Suprapubic skin (tissue), 4 donors: ENCODE results near the gene GPBP1. TPM values are rescaled to one million over a fixed set of nuclear protein-coding genes. Genes with fewer than 3 reads are reported as not detected.

Experiments used
- DNase-seq, 2 donors: peaks; one replicate each; pipeline ENCODE4 v3.0.0-alpha.2; 2019; ENCODE audit warnings: low spot score in 2 of 2
- H3K27ac ChIP-seq: fragments of 200-600 bp; sonication (generic); one replicate; pipeline ENCODE4 v1.5.1; 2019
- H3K27me3 ChIP-seq: fragments of 200-600 bp; sonication (generic); one replicate; pipeline ENCODE4 v1.5.1; 2019
- H3K36me3 ChIP-seq: fragments of 200-600 bp; sonication (generic); one replicate; pipeline ENCODE4 v1.5.1; 2019
- H3K4me1 ChIP-seq: fragments of 200-600 bp; sonication (generic); one replicate; pipeline ENCODE4 v1.5.1; 2019
- H3K4me3 ChIP-seq: fragments of 200-600 bp; sonication (generic); one replicate; pipeline ENCODE4 v1.5.1; 2019; ENCODE audit warnings: mild to moderate bottlenecking
- H3K9me3 ChIP-seq: fragments of 200-600 bp; sonication (generic); one replicate; pipeline ENCODE4 v1.5.1; 2019
- CTCF ChIP-seq, 2 donors: fragments of 200-600 bp in 1 of 2; fragments of 450-650 bp in 1 of 2; sonication (generic) in 1 of 2; IDR thresholded peaks; one replicate each; pipeline ENCODE4 v1.5.1; 2016 to 2019; ENCODE audit warnings: antibody characterized with exemption in 2 of 2, mild to moderate bottlenecking in 1 of 2, moderate library complexity in 1 of 2
- EP300 ChIP-seq: sonication (generic); formaldehyde crosslinking; IDR thresholded peaks from one replicate; pipeline ENCODE4 v1.6.1; 2017; ENCODE audit warnings: antibody characterized with exemption
- POLR2A ChIP-seq, 2 donors: fragments of 450-650 bp; IDR thresholded peaks; one replicate each; pipeline ENCODE4 v1.6.1; 2017; ENCODE audit warnings: antibody characterized with exemption in 2 of 2, mild to moderate bottlenecking in 2 of 2, moderate library complexity in 2 of 2
- POLR2AphosphoS5 ChIP-seq, 3 donors: sonication (generic); formaldehyde crosslinking; IDR thresholded peaks; one replicate each; pipeline ENCODE4 v1.6.1; 2017; ENCODE audit warnings: antibody characterized with exemption in 3 of 3
- WGBS: methylation state at CpG from one replicate; pipeline ENCODE4 v1.1.5; 2018; 5-methylcytosine and 5-hydroxymethylcytosine counted together
- total RNA-seq, 4 donors: library from RNA; depleted of rRNA; stranded (reverse); fragments of >200 nt; gene quantifications; one replicate each; pipeline ENCODE4 v1.1.0, GENCODE V29; 2016

GPBP1 gene
- total RNA-seq, 4 donors from 2014 or later = 49.3 to 74.8 (median 62.5) TPM

- no peaks in the 10 kb centered on the region for H3K27me3 ChIP-seq
- no peaks in the 10 kb centered on the region for H3K9me3 ChIP-seq
- TF ChIP-seq POLR2A (IDR thresholded peaks at IDR 0.05) (no peak), CTCF (IDR thresholded peaks at IDR 0.05) (no peak), POLR2AphosphoS5 (IDR thresholded peaks at IDR 0.05) (no peak), EP300 (no peak)
- WGBS = 32% methylated on average over 8 of the region's 8 CpGs
- no peak for DNase-seq
- peaks cover 14% of the 10 kb centered on the region for H3K36me3 ChIP-seq
- no peak overlapping the region for H3K4me3 ChIP-seq
- no peak overlapping the region for H3K27ac ChIP-seq
- peaks cover 16% of the 10 kb centered on the region for H3K4me1 ChIP-seq
Observed at GRCh38 chr5:57199866-57200265, 26.0 kb downstream of the GPBP1 start.

- Histone ChIP-seq H3K27me3 (no peaks in the 10 kb centered on the region), H3K4me3 (no peak overlapping the region), H3K4me1 (peaks cover 22% of the 10 kb centered on the region), H3K9me3 (no peaks in the 10 kb centered on the region), H3K27ac (no peak overlapping the region), H3K36me3 (peaks cover 4% of the 10 kb centered on the region)
- WGBS = 81% methylated on average over 1 of the region's 1 CpG
- TF ChIP-seq POLR2AphosphoS5 (IDR thresholded peaks at IDR 0.05) (no peak), CTCF (IDR thresholded peaks at IDR 0.05) (no peak), POLR2A (IDR thresholded peaks at IDR 0.05) (no peak), EP300 (no peak)
- DNase-seq = no peak
Observed at GRCh38 chr5:57202811-57203210, 29.0 kb downstream of the GPBP1 start.

GRCh38 chr5:57207007-57207653 is 33.3 kb downstream of the GPBP1 start:
- no peak overlapping the region for H3K4me3 ChIP-seq
- no peak for TF ChIP-seq POLR2A (IDR thresholded peaks at IDR 0.05)
- TF ChIP-seq CTCF (IDR thresholded peaks at IDR 0.05) = no peak
- TF ChIP-seq POLR2AphosphoS5 (IDR thresholded peaks at IDR 0.05) = no peak
- no peak for TF ChIP-seq EP300
- no peak for DNase-seq
- H3K4me1 ChIP-seq = peaks cover 40% of the 10 kb centered on the region
- WGBS = 78% methylated on average over 7 of the region's 7 CpGs
- no peak overlapping the region for H3K27ac ChIP-seq
- H3K9me3 ChIP-seq = no peaks in the 10 kb centered on the region
- H3K27me3 ChIP-seq = no peaks in the 10 kb centered on the region
- no peaks in the 10 kb centered on the region for H3K36me3 ChIP-seq

- H3K9me3 ChIP-seq = no peaks in the 10 kb centered on the region
- no peak overlapping the region for H3K4me3 ChIP-seq
- WGBS = 93% methylated on average over 7 of the region's 7 CpGs
- no peak for DNase-seq
- H3K27me3 ChIP-seq = no peaks in the 10 kb centered on the region
- peaks cover 34% of the 10 kb centered on the region for H3K4me1 ChIP-seq
- TF ChIP-seq CTCF (IDR thresholded peaks at IDR 0.05) = no peak
- no peak for TF ChIP-seq EP300
- no peak for TF ChIP-seq POLR2A (IDR thresholded peaks at IDR 0.05)
- TF ChIP-seq POLR2AphosphoS5 (IDR thresholded peaks at IDR 0.05) = no peak
- H3K36me3 ChIP-seq = no peaks in the 10 kb centered on the region
- H3K27ac ChIP-seq = no peak overlapping the region
Observed at GRCh38 chr5:57207681-57208080, 33.8 kb downstream of the GPBP1 start.

- Histone ChIP-seq H3K27ac (peak overlapping the region; percentile 34), H3K4me3 (no peak overlapping the region), H3K4me1 (peaks cover 31% of the 10 kb centered on the region), H3K9me3 (no peaks in the 10 kb centered on the region), H3K27me3 (no peaks in the 10 kb centered on the region), H3K36me3 (peaks cover 7% of the 10 kb centered on the region)
- 18% methylated on average over 2 of the region's 2 CpGs for WGBS
- no peak for TF ChIP-seq CTCF (IDR thresholded peaks at IDR 0.05)
- TF ChIP-seq POLR2A (IDR thresholded peaks at IDR 0.05) = no peak
- TF ChIP-seq EP300 = no peak
- no peak for TF ChIP-seq POLR2AphosphoS5 (IDR thresholded peaks at IDR 0.05)
- no peak for DNase-seq
Observed at GRCh38 chr5:57209316-57210040, 35.6 kb downstream of the GPBP1 start.
